ENCODE results near the gene TRAF3IP1. TPM values are rescaled to one million over a fixed set of nuclear protein-coding genes. Genes with fewer than 3 reads are reported as not detected.

Gene TRAF3IP1
- total and polyA plus RNA-seq, 4 donors: 8.9 to 41.0 (median 14.7) TPM

GRCh38 chr2:238350150-238350897 is 30.0 kb downstream of the TRAF3IP1 start:
- Histone ChIP-seq H3K9me3 (ENCODE audit: control insufficient read depth in 4 of 4, insufficient read depth in 3 of 4, low read length in 3 of 4) (no peaks in the 10 kb centered on the region), H3K4me1 (ENCODE audit: control insufficient read depth in 5 of 5, insufficient read depth in 5 of 5, low read length in 5 of 5) (no peaks in the 10 kb centered on the region)
- no peak for DNase-seq

GRCh38 chr2:238351315-238351714 is 31.0 kb downstream of the TRAF3IP1 start:
- Histone ChIP-seq H3K4me3 (no peak overlapping the region), H3K4me1 (ENCODE audit: control insufficient read depth in 5 of 5, insufficient read depth in 5 of 5, low read length in 5 of 5) (no peaks in the 10 kb centered on the region), H3K9me3 (ENCODE audit: control insufficient read depth in 4 of 4, insufficient read depth in 3 of 4, low read length in 3 of 4) (no peaks in the 10 kb centered on the region), H3K27ac (ENCODE audit: low read depth in 1 of 2, low read length in 1 of 2) (no peak overlapping the region), H3K9ac (ENCODE audit: insufficient read depth in 1 of 2, low read length in 2 of 2) (no peak overlapping the region), H3K27me3 (ENCODE audit: control insufficient read depth in 3 of 3, insufficient read depth in 3 of 3, low read length in 2 of 3) (no peaks in the 10 kb centered on the region), H3K36me3 (ENCODE audit: control insufficient read depth in 4 of 4, insufficient read depth in 4 of 4, low read length in 4 of 4) (peaks cover 7 to 27% (median 11%) of the 10 kb centered on the region in 4 donors)
- 86 to 92% methylated on average over 15 of the region's 15 CpGs for WGBS, 2 donors
- ATAC-seq (ENCODE audit: insufficient read depth, low FRiP score): no peak
- no peak for DNase-seq
- TF ChIP-seq, protein P1, sequence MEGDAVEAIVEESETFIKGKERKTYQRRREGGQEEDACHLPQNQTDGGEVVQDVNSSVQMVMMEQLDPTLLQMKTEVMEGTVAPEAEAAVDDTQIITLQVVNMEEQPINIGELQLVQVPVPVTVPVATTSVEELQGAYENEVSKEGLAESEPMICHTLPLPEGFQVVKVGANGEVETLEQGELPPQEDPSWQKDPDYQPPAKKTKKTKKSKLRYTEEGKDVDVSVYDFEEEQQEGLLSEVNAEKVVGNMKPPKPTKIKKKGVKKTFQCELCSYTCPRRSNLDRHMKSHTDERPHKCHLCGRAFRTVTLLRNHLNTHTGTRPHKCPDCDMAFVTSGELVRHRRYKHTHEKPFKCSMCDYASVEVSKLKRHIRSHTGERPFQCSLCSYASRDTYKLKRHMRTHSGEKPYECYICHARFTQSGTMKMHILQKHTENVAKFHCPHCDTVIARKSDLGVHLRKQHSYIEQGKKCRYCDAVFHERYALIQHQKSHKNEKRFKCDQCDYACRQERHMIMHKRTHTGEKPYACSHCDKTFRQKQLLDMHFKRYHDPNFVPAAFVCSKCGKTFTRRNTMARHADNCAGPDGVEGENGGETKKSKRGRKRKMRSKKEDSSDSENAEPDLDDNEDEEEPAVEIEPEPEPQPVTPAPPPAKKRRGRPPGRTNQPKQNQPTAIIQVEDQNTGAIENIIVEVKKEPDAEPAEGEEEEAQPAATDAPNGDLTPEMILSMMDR (IDR thresholded peaks at IDR 0.05; ENCODE audit: control extremely low read depth, extremely low read depth): no peak

More at GRCh38 chr2:238350150-238350897, 30.0 kb downstream of the TRAF3IP1 start:
- H3K27ac ChIP-seq (ENCODE audit: low read depth in 1 of 2, low read length in 1 of 2): no peak overlapping the region
- 94% methylated on average over 18 of the region's 18 CpGs for WGBS, 2 donors
- no peak overlapping the region for H3K4me3 ChIP-seq
- no peak for ATAC-seq (ENCODE audit: insufficient read depth, low FRiP score)
- TF ChIP-seq, protein P1 (IDR thresholded peaks at IDR 0.05; ENCODE audit: control extremely low read depth, extremely low read depth): no peak
- peaks cover 7 to 32% (median 11%) of the 10 kb centered on the region in 4 donors for H3K36me3 ChIP-seq (ENCODE audit: control insufficient read depth in 4 of 4, insufficient read depth in 4 of 4, low read length in 4 of 4)
- H3K9ac ChIP-seq (ENCODE audit: insufficient read depth in 1 of 2, low read length in 2 of 2): no peak overlapping the region
- no peaks in the 10 kb centered on the region for H3K27me3 ChIP-seq (ENCODE audit: control insufficient read depth in 3 of 3, insufficient read depth in 3 of 3, low read length in 2 of 3)

DNA sequence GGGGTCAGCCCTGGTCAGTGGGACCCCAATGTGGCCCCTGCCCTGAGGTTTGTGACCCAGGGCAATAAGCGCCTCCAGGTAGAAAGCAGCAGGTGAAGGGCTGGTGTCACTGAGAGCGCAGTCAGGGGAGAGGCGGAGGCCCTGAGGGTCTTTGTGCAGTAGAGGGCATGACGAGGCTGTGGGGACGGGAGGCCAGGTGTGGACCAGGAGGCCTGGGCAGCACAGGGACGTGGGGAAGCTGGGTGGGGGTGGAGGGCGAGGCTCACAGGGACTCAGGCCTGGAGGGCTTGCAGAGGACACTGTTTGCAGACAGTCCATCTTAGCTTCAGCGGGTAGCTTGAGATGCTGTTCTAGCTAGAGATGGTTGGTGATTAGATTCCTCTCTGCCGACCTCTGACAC is 32.0 kb downstream of the TRAF3IP1 start:
- TF ChIP-seq, protein P1 (IDR thresholded peaks at IDR 0.05; ENCODE audit: control extremely low read depth, extremely low read depth): no peak
- Histone ChIP-seq H3K4me1 (ENCODE audit: control insufficient read depth in 5 of 5, insufficient read depth in 5 of 5, low read length in 5 of 5) (no peaks in the 10 kb centered on the region), H3K27ac (ENCODE audit: low read depth in 1 of 2, low read length in 1 of 2) (no peak overlapping the region), H3K9me3 (ENCODE audit: control insufficient read depth in 4 of 4, insufficient read depth in 3 of 4, low read length in 3 of 4) (no peaks in the 10 kb centered on the region), H3K27me3 (ENCODE audit: control insufficient read depth in 3 of 3, insufficient read depth in 3 of 3, low read length in 2 of 3) (no peaks in the 10 kb centered on the region), H3K9ac (ENCODE audit: insufficient read depth in 1 of 2, low read length in 2 of 2) (no peak overlapping the region), H3K4me3 (no peak overlapping the region), H3K36me3 (ENCODE audit: control insufficient read depth in 4 of 4, insufficient read depth in 4 of 4, low read length in 4 of 4) (peaks cover 7 to 22% (median 11%) of the 10 kb centered on the region in 4 donors)
- ATAC-seq (ENCODE audit: insufficient read depth, low FRiP score): no peak
- no peak for DNase-seq
- WGBS, 2 donors: 94% methylated on average over 9 of the region's 9 CpGs
